A673 (cell line): ENCODE results near the gene DOCK1.

Experiments used
- CTCF ChIP-seq: fragments of 300-800, 200-600 bp; sonication (generic); conservative IDR thresholded peaks from 2 replicates; pipeline ENCODE4 v1.5.1; 2017; ENCODE audit warnings: low read depth, mild to moderate bottlenecking, antibody characterized with exemption, low read length, moderate library complexity, mixed read lengths
- EZH2 ChIP-seq: fragments of 200-600 bp; sonication (generic); IDR thresholded peaks from 2 replicates; pipeline ENCODE4 v1.6.1; 2017; ENCODE audit warnings: borderline replicate concordance, low read depth, mild to moderate bottlenecking, mixed read lengths, antibody characterized with exemption, low read length; ENCODE audit not compliant: poor library complexity, severe bottlenecking

- TF ChIP-seq CTCF (no peak), EZH2 (no peak)
Observed at GRCh38 chr10:127472976-127473375, 567.7 kb downstream of the DOCK1 start.
